Body of pancreas (tissue), 4 donors: ENCODE results near the gene KIF17.

Experiments
- POLR2A ChIP-seq, 3 donors: fragments of 450-650 bp; IDR thresholded peaks; one replicate each; pipeline ENCODE4 v1.6.1; 2016; ENCODE audit warnings: antibody characterized with exemption in 3 of 3, mild to moderate bottlenecking in 2 of 3
- TF ChIP-seq, protein P1 (sequence below), 7 experiments: fragments of 450-650 bp in 4 of 7; fragments of 200-600 bp in 3 of 7; sonication (generic) in 3 of 7; IDR thresholded peaks; one replicate each; pipeline ENCODE4 v1.5.1; 2016 to 2019; ENCODE audit warnings: antibody characterized with exemption in 7 of 7

DNA sequence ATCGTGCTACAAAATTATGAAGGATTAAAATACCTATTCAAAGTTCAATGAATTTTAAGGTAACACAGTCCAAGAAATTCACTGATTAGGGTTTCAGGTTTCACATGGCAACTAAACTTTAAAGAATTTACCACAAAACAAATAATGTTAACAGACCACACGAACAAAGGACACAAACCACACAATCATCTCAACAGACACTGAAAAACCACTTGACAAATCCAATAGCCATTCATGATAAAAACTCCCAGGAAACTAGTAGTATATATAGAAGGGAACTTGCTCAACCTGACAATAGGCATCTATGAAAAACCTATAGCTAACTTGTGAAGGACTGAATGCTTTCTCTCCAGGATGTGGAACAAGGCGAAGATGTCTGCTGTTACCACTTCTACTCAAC is 35.8 kb upstream of the KIF17 start:
- TF ChIP-seq, protein P1, sequence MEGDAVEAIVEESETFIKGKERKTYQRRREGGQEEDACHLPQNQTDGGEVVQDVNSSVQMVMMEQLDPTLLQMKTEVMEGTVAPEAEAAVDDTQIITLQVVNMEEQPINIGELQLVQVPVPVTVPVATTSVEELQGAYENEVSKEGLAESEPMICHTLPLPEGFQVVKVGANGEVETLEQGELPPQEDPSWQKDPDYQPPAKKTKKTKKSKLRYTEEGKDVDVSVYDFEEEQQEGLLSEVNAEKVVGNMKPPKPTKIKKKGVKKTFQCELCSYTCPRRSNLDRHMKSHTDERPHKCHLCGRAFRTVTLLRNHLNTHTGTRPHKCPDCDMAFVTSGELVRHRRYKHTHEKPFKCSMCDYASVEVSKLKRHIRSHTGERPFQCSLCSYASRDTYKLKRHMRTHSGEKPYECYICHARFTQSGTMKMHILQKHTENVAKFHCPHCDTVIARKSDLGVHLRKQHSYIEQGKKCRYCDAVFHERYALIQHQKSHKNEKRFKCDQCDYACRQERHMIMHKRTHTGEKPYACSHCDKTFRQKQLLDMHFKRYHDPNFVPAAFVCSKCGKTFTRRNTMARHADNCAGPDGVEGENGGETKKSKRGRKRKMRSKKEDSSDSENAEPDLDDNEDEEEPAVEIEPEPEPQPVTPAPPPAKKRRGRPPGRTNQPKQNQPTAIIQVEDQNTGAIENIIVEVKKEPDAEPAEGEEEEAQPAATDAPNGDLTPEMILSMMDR (IDR thresholded peaks at IDR 0.05) = no peak
- no peak for TF ChIP-seq POLR2A (IDR thresholded peaks at IDR 0.05)
